Stimulated activated naive CD4-positive, alpha-beta T cell treated with Interleukin-2 at 50 U/mL for 16 hours (primary cell): Measurements from ENCODE around the gene PSEN2.
"Not testable (repeated sequence)": the region's sequence is repeated elsewhere in the genome, so short reads cannot be mapped to it uniquely, and the experiment has no call there.

Experiments used
- DNase-seq: peaks from one replicate; lab custom pipeline; 2025; lab: John Stamatoyannopoulos, UW

Gene PSEN2

DNA sequence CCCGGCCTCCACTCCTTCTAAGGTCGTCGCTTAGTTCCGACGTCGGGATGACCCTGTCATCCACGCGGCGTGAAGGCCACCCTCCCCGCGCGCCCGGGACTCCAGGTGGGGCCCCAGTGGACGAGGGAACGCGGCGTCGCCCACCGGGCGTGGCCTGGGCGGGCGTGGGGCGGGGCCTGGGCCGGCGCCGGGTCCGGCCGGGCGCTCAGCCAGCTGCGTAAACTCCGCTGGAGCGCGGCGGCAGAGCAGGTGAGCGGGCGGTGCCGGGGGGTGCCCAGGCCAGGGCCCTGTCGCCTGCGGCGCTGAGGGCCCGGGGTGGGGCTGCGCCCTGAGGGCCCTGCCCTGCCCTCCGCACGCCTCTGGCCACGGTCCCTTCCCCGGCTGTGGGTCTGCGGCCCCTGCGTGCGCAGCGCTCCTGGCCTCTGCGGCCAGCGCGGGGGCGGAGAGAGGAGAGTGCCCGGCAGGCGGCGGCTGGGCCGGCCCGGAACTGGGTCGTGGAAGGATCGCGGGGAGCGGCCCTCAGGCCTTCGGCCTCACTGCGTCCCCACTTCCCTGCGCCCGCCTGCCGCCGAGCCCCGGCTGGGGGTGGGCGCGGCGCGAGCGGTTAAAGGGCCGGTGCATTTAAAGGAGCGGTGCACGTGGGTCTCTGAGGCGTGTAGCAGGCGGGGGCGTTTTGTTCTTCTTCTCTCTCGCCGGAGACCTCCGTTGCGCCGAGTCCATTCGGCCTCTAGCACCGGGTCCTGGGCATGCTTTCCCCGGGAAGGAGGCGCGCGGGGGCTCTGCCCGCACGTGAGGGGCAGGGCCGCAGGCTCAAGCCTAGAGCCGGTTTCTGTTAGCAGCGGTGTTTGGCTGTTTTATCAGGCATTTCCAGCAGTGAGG is at the start of gene PSEN2:
PSEN2 (plus strand) TSS at position 216 of the 879 bp plus-strand sequence. CDS start 11,292 bp downstream, outside the sequence.
- peak; percentile 52 for DNase-seq

DNA sequence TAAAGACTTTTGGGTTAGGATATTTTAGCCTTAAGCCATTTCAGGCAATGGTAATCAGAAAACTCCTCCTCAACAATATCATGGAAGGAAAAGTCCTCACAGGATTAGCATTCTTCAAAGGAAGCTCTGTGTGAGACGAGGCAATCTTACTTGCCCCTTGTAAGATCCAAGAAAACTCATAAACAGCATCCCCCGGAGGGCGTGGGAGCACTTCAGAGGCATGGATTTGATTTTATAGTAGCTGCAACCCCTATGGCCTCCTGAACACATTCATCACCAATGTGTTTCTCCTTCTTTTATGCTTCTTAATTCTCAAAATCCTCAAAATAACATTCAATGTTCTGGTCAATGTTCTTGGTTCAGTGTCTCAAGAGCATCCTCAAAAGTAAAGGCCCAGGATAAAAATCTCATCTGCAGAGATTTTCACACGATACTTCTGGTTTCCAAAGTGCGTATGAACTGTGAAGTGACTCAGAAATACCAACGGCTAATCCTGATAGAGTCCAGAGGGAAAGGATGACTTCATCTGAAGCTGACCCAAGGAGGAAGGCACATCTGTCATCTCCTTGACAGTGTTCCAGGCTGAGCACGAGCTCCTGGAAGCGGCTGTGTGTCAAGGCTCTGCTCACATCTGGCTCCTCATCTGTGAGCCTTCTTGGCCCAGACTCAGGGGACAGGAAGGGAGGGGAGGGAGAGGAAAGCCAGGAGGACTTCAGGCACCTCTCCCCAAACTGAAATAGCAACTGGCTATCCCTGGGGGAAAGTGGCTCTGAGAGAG is 49.3 kb upstream of the PSEN2 start:
- no peak for DNase-seq

DNA sequence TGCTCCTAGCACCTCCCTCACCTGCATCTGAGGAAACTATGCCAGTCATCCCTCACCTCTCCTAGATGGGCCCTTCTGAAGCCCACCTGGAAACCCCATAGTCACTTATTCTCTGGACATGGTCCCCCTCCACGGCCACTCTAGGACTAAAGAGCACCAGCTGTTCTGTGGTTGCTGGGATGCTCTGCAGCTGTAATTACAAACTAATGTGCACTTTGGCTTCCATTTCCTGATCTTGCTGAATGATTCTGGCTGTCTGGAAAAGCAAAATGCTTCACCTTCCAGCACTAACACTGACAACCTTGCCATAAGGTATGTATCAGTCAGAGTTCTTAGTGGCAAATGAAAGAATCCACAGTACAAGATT is 48.7 kb upstream of the PSEN2 start:
- no peak for DNase-seq

DNA sequence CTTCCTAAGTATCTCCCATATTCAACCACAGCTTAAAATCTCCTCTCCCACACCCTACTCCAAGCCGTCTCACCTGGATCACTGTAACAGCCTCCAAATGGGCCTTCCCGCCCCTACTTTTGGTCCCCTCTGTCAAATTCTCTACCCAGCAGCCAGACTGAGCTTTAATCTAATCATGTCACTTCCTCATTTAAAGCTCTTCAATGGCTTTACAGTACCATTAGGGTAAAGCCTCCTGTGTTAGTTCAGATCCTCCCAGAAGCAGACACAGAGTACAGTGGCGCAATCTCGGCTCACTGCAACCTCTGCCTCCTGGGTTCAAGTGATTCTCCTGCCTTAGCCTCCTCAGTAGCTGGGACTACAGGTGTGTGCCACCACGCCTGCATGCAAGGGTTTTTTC is 46.8 kb upstream of the PSEN2 start:
- no peak for DNase-seq

DNA sequence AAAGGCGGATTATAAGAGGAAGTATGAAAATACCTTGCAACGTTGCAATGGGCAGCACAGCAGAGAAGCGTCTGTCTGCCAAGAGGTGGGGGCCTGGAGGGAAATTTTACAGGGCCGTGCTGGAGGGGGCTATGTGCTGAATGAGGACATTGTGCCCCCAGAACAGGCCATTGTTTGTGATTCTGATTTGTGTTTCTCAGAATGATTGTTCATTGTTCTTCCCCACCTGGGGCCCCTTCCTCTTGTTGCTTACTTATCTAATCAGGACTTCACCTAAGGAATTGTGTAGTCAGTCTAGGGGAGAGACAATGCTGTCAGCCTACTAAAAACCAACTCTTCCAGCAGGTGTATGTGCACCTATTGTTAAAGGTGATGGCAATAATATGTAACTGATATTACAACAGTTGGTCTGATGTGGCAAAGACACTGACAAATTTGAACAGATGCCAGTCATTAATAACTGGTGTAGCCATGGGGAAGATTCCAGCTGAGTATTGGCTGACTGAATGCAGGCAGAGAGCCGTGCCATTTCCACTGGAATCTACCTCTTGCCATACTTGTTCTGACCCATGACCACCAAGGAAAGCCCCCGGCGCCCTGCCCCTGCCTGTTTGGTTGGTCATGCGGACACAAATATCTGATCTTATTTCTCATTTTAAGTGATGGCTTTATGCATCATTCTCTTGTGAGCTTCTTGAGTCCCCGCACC is 45.2 kb upstream of the PSEN2 start:
- DNase-seq, result no peak

DNA sequence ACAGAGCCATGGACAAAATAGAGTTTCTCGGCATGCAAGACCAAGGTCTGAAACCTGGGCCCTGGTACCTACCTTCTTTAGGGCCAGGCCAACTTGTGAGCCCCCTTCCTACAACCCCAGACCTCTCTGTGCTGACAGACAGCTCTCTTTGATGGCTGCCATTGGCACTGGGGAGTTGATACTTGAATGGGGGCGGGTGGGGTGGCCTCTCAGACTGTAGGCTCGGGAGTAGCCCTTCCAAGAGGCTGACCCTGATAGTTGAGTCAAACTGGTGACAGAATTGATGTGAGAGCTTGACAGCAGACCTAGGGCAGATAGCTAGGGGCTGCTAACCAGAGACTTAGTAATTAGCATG is 44.7 kb upstream of the PSEN2 start:
- no peak for DNase-seq

DNA sequence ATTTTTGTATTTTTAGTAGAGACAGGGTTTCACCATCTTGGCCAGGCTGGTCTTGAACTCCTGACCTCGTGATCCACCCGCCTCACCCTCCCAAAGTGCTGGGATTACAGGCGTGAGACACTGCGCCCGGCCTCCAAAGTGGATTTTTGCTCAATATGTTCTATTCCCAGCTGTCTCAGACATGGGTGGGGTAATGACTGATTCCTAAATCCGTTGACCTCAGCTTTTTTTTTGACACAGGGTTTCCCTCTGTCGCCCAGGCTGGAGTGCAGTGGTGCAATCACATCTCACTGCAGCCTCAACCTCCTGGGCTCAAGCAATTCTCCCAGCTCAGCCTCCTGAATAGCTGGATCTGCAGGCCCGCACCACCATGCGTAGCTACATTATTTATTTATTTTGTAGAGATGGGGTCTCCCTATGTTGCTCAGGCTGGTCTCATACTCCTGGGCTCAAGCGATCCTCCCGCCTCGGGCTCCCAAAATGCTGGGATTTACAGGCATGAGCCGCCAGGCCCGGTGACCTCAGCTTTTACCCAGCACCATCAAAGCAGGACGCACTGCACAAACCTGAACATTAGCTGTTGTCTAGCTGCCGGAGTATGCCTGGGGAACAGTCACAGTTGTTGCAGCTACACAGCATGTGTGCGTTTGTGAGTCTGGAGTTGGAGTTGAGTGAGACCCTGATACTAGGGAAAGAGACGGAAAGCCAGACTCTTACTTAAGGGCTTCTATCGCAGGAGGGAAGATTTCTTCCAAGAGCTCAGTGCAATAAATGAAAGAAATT is 43.7 kb upstream of the PSEN2 start:
- no peak for DNase-seq

DNA sequence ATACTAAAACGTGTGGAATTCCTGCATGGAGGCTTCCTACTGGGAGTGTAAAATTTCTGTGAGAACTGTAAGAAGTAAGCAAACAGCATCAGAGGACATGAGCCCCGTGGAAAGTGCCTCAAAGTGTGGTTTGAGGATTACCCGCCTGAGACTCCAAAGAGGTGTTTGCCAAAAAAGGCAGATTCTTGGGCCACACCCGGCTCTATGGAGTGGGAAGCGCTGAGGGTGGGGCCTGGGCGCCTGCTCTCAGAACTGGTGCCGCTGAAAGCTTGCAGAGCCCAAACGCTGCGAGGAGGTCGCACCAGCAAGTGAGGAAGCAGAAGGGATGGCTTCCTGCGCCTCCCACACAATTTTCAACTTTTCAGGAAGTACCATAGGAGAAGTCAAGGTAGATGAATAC is 43.0 kb upstream of the PSEN2 start:
- DNase-seq, result no peak

DNA sequence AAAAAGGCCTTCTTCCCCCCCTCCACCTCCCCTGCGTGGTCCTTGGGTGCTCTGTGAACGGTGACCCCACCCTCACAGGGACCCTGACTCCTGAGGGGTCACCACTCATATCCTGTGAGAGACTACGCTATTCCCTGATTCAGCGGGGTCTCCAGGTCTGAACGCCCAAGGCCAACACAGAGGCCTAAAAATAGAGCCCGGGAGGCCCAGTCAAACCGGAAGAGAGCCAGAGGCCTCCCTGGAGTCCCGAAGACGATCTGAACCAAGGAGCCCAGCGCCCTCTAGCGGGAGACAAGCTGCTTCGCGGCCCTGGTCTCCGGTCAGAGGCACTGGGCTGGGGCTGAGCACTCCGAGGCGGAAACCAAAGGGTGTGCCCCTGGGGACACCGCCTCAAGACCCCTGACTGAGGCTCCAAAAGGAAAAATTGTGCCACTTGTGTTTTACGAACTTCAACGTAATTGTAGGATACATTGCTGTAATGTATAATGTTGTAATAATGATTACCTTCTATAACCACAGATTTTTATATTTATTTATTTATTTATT is 42.4 kb upstream of the PSEN2 start:
- peak; percentile 94 for DNase-seq

DNA sequence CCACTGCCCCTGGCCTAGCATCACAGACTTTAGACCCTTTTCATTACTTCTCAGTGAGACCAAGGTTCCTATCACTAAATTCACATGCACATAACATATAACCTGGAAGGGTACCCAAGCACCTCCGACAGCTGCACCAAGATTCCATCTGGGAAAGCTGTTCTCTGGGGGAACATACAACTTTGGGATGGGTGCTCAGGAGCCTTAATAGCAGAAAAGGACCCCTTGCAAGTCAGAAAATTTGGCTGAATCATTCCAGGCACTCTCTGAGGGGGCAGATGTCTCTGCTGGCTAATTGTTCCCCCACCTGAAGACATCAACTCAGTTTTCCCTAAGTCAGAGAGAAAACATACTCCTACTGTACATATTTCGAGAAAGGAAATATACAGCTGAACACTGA is 41.3 kb upstream of the PSEN2 start:
- DNase-seq, result no peak

DNA sequence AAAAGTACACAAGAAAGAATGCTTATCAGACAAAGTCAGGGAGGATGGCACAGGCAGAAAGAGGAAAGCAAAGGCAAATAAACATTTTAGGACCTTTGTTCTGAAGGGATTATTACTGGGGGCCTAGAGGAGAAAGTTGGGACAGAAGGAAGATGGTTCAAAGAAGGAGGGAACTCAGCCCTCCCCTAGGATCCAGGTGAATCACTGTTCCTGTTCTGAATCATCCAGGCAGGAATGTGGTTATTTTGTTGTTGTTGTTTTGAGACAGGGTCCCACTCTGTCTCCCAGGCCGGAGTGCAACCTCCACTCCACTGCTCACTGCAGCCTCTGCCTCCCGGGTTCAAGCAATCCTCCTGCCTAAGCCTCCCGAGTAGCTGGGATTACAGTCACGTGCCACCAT is 38.5 kb upstream of the PSEN2 start:
- DNase-seq, result no peak

DNA sequence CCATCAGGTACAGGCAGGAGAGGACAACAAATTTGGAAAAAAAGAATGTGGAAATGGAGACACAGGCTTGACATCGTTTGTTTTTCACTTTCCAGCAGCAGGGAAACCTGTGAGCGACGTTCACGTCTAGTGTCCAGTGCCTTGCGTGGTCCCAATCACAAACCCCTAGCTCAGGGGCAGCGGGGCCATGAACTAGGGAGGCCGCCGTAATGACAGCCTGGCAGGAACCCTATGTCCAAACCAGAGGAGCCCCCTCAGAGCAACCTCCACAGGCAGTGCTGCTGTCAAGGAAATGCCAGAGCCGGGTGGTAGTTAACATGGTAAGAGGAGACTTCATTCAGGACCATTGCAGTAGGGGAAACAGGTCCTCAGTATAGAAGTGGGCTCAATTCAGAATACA is 37.8 kb upstream of the PSEN2 start:
- no peak for DNase-seq

DNA sequence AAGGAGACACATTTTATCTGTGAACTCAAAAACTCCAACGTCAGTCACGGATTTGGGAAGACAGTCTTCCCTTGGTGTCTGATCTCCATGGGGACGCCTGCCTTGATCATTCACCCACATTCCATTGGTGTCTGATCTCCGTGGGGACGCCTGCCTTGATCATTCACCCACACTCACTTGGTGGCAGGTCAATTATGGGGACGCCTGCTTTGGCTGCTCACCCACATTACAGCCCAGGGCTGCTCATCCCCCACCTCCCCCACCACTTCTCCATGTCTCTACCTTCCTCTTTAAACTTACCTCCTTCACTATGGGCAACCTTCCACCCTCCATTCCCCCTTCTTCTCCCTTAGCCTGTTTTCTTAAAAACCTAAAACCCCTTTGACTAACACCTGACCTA is 36.2 kb upstream of the PSEN2 start:
- not testable (repeated sequence) for DNase-seq

DNA sequence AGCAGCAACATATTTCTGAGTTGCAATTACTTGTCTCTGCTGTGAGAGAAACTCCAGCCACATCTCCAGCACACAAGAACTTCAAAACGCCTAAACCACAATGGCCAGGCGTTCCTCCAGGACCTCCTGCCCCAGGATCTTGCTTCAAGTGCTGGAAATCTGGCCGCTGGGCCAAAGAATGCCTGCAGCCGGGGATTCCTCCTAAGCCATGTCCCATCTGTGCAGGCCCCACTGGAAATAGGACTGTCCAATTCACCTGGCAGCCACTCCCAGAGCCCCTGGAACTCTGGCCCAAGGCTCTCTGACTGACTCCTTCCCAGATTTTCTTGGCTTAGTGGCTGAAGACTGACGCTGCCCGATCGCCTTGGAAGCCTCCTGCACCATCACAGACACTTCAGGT is 35.0 kb upstream of the PSEN2 start:
- not testable (repeated sequence) for DNase-seq

DNA sequence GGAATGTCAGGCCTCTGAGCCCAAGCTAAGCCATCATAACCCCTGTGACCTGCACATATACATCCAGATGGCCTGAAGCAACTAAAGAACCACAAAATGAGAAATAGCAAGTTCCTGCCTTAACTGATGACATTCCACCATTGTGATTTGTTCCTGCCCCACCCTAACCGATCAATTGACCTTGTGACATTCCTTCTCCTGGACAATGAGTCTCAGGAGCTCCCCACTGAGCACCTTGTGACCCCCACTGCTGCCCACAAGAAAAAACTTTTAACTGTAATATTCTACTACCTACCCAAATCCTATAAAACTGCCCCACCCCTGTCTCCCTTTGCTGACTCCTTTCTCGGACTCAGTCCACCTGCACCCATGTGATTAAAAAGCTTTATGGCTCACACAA is 32.5 kb upstream of the PSEN2 start:
- DNase-seq, result not testable (repeated sequence)

DNA sequence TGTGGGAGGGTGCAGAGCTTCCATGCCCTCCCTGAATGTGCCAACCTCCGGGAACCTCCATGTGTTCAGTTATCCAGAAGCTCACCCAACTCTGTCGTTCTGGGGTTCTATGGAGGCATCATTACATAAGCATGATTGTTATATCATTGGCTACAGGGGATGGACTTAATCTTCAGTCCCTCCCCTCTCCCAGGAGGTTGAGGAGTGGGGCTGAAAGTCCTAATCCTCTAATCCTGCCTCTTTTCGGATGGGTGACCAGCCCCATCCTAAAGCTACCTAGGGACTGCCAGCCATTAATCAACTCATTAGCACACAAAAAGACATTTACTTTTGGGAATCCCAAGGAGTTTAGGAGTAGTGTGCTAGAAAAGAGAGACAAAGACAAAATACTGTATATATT is 32.0 kb upstream of the PSEN2 start:
- DNase-seq, result no peak

DNA sequence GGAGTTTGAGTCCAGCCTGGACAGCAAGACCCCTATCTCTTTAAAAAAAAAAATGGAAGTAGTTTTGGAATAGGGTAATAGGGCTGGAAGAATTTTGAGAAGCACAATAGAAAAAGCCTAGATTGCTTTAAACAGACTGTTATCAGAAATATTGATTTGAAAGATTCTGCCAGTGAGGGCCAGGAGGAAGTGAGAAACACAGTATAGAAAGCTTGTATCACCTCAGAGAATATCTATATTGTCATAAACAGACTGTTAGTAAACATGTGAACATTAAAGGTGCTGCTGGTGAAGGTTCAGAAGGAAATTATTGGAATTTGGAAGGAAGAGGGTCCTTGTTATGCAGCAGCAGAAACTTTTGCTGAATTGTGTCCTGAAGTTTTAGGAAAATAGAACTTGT is 24.8 kb upstream of the PSEN2 start:
- DNase-seq, result no peak

DNA sequence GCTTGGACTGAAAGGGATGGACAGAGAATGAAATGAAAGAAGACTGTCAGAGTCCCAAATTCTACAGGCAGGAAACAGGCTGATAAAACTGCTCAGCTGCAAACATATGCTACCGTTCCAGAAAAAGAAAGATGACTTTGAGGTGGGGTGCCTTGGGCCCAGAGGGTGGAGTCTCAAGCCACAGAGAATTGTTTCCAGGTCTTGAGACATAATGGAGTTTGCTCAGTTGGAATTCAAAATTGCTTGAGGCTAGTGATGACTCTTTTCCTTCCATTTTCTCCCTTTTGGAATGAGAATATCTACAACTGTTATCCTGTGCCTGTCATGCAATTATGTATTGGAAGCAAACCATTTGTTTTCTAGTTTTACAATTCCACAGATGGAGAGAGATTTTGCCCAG is 23.6 kb upstream of the PSEN2 start:
- DNase-seq, result no peak

DNA sequence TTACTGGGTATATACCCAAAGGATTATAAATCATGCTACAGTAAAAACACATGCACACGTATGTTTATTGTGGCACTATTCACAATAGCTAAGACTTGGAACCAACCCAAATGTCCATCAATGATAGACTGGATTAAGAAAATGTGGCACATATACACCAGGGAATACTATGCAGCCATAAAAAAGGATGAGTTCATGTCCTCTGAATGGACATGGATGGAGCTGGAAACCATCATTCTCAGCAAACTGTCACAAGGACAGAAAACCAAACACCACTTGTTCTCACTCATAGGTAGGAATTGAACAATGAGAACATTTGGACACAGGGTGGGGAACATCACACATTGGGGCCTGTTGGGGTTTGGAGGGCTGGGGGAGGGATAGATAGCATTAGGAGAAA is 15.9 kb upstream of the PSEN2 start:
- DNase-seq, result not testable (repeated sequence)

DNA sequence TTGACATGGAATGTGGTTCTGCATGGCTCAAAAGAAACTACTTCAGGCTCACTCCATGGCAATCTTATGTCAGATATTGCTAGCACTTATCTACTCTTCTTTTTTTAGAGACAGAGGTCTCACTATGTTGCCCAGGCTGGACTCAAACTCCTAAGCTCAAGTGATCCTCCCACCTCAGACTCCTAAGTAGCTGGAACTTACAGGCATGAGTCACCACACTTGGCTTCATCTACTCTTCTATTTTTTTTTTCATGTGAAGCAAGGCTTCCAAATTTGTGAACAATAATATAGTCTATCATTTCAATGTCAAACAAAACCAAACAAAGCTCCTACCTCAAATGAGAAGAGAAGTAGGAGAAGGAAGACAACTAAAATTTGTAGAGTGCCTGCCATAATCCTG is 7.5 kb upstream of the PSEN2 start:
- no peak for DNase-seq

DNA sequence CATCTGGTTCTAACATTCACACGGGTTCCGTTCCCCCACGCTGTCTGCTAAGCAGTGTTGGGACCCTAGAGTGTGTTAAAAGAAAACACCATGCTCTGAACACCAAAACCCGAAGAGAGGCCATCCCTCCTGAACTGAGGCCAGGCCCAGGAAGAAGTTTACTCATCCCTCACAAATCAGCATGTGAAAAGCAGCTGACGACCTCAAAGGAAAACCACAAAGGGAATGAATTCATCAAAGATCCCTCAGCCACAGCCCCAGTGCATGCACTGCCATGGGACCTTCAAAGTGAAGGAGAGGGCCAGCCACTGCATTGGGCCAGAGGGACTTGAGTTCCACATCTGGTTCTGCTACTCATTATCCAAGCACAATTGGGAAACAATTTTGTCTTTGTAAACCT is 7.0 kb upstream of the PSEN2 start:
- DNase-seq, result no peak

DNA sequence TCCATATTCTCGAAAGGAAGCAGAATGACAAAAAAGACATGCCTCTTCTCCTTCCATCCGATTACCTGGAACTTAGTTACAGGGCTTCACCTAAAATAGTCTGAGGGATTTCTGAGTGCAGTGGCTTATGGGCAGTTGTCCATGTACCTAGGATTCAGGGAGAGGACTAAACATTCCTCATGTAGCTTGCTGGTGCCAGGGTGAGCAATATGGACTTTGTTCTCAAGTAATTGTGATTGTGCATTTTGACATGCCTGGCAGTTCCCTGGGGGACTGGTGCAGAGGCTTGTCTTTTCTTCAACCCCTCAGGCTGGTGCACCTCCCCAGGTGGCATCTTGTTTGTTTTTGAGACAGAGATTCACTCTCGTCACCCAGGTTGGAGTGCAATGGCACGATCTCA is 6.1 kb upstream of the PSEN2 start:
- no peak for DNase-seq
